ENCODE data around the gene NFATC1.
"Not testable (repeated sequence)": the region's sequence is repeated elsewhere in the genome, so short reads cannot be mapped to it uniquely, and the experiment has no call there.

Gene NFATC1

GRCh38 chr18:79493801-79494211, 98.1 kb downstream of the NFATC1 start:
- no peak for DNase-seq

- DNase-seq = no peak
Measured at GRCh38 chr18:79494936-79495335, 99.2 kb downstream of the NFATC1 start.

GRCh38 chr18:79495591-79496071, 99.9 kb downstream of the NFATC1 start:
- no peak for DNase-seq

GRCh38 chr18:79496237-79496977, 100.7 kb downstream of the NFATC1 start:
- DNase-seq = no peak

- no peak for DNase-seq
Measured at GRCh38 chr18:79496978-79497637, 101.4 kb downstream of the NFATC1 start.

GRCh38 chr18:79497638-79498081, 101.9 kb downstream of the NFATC1 start:
- DNase-seq = no peak

GRCh38 chr18:79498662-79499061, 102.9 kb downstream of the NFATC1 start:
- no peak for DNase-seq

- DNase-seq = no peak
Measured at GRCh38 chr18:79501006-79501405, 105.3 kb downstream of the NFATC1 start.

GRCh38 chr18:79502782-79503181, 107.1 kb downstream of the NFATC1 start:
- no peak for DNase-seq

GRCh38 chr18:79503406-79503805, 107.7 kb downstream of the NFATC1 start:
- DNase-seq = no peak

- no peak for DNase-seq
Measured at GRCh38 chr18:79504034-79504433, 108.3 kb downstream of the NFATC1 start.

GRCh38 chr18:79504495-79504894, 108.8 kb downstream of the NFATC1 start:
- DNase-seq = not testable (repeated sequence)

GRCh38 chr18:79505465-79505864, 109.7 kb downstream of the NFATC1 start:
- DNase-seq = not testable (repeated sequence)

GRCh38 chr18:79506191-79507075, 110.7 kb downstream of the NFATC1 start:
- no peak for DNase-seq

- no peak for DNase-seq
Measured at GRCh38 chr18:79507076-79507545, 111.4 kb downstream of the NFATC1 start.

GRCh38 chr18:79507546-79508480, 112.1 kb downstream of the NFATC1 start:
- DNase-seq = no peak

GRCh38 chr18:79508565-79509535, 113.1 kb downstream of the NFATC1 start:
- no peak for DNase-seq

GRCh38 chr18:79509536-79509930, 113.8 kb downstream of the NFATC1 start:
- no peak for DNase-seq

GRCh38 chr18:79510046-79510685, 114.4 kb downstream of the NFATC1 start:
- no peak for DNase-seq

- DNase-seq = no peak
Measured at GRCh38 chr18:79510731-79511241, 115.1 kb downstream of the NFATC1 start.

Measured in SW 1271 (cell line).